Urothelium cell line (cell line): Measurements from ENCODE around the gene POLR1H.

ENCODE experiments used
- DNase-seq: peaks from one replicate; pipeline ENCODE4 v3.0.0; 2011; ENCODE audit warnings: low spot score, mixed read lengths
- FAIRE-seq: peaks from 2 replicates; lab custom pipeline; 2011; peaks lifted over from hg19 to GRCh38; lab: Jason Lieb, UNC

The POLR1H gene

DNA sequence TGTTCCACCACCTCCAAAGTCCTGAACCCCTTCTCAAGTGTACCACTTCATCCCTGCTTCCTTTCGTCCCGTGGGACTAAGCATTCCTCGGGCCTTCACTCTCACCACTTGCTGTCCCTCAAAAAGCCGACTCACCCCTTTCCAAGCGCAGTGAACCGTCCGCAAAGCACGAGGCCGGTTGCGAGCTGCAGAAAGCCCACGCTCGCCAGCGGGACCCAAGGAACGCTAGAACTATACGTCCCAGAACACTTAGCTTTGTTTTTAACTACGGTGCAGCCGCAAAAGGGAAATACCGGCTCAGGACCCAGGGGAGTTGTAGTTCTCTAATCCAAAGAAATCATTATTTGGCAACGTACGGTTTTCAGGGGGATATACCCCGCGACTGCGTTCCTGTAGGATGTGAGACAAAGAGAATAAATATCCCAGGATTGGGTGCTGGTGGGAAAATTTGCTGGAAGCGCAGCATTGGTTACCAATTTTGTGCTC lies 416 bp upstream of the POLR1H start:
- no peak for FAIRE-seq
- peak; percentile 18 for DNase-seq

DNA sequence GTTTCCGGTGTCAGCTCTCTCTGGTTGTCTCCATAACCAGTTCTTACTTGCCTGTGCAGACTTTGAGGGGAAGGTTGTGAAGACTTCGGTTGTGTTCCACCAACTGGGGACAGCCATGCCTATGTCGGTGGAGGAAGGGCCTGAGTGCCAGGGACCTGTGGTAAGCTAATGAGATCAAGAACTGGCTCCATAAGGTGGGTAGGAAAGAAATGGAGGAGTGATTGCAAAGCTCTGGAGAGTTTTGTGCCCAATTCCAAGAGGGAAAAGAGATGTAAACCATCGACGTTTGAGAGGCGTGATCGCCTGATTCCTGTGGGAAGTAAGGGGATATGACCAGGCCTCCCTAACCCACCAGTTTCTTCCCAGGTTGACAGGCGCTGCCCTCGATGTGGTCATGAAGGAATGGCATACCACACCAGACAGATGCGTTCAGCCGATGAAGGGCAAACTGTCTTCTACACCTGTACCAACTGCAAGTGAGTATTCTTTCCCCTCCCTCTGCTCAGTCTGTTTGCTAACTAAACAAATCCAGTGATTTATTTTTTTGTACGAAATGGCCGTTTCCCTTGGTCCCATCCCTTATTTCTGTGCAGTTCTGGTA lies 893 bp downstream of the POLR1H start:
- DNase-seq, result peak; percentile 13
- FAIRE-seq, result no peak

DNA sequence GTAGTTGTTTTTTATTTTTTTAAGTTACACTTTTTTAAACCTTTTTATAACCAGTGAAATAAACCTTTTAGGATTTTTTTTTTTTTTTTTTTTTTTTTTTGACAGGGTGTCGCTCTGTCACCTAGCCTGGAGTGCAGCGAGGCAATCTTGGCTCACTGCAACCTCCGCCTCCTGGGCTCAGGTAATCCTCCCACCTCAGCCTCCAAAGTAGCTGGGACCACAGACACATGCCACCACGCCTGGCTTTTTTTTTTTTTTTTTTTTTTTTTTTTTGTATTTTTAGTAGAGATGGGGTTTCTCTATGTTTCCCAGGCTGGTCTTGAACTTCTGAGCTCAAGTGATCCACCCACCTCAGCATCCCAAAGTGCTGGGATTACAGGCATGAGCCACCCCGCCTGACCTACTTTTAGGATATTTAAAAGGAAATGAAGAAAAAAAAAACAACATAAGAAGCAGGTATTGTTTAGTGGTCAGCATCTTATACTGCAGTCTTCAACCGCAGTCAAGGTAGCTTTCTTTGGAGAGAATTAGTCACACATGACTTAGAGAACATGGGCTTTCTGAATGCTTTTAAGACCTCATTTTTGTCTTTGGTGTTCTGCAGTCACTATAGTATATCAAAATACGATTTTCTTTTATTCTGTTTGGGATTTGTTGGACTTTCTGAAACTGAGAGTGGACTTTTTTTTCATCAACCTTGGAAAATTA lies 1.6 kb downstream of the POLR1H start:
- DNase-seq (no peak), FAIRE-seq (no peak)

DNA sequence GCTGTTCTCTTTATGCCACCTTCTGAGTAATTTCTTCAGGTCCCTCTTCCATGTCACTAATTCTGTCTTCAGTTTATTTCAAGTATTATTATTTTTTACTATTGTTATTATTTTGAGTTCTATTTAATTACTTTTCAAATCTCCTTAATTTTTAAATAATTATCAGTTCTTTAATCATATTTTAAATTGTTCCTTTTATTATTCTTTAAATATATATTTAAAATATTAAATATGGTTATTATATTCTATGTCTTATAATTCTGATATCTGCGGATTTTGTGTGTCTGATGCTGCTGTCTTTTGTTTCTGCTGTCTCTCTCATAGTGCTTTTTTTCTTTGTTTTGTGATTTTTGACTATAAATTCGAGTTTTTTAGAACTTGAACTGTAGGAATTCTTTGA lies 2.2 kb downstream of the POLR1H start:
- FAIRE-seq (no peak), DNase-seq (no peak)

DNA sequence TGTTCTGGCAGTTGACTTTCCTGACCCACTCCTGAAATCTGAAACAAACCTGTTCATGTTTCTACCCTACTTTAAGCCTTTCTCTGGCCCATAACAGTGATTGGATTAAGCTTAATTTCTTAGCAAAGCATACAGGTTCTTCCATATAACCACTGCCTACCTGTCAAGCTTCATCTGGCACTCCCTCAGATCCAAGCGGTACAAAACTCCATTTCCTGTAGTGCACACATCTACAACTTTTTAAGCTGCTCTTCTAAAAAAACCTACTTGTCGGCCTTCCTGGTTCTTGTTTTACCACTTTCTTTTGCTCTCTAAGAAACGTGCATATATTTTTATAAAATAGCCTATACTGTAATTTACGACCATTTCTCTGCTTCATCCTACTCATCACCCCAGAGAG lies 5.0 kb downstream of the POLR1H start:
- FAIRE-seq, result no peak
- DNase-seq, result no peak

DNA sequence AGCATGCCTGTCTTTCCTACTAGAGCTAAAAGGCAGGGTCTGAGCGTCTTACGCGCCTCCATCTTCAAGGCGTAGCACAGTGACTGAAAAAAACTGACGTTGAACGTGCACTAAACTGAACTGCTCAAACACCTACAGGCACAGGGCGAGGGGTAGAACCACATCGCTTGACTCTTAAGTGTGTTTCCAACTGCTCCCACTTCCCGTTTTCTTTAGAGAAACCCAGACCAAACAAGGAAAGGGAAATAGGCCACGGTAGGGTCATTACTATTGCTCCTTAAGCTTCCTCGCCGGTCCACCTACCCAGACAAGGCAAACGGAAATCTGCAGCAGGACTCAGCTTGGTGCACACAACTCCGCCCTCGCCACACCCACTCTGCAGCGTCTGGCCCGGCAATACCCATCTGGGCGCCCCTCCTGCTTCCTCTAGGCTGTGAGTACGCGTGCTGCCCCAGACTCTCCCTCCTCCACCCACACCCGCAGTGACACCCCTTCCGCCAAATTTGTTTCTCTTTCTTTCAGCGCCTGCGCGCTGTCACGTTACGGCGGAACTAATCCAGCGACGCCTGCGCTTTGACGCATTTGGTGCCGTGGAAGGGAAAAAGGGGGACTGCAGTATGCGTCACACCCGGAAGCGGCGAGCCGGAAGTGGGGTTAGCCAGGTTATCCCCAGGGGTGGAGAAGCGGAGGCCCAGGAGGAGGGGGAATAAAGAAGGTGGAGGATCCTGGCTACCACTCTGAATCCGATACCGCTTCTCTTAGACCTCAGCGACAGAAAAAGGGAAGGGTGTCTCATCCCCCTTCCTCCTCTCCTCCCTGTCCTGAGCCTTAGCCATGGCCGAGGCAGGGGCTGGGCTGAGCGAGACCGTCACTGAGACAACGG lies 5.8 kb downstream of the POLR1H start, which contains the start of gene PPP1R11:
PPP1R11 (plus strand) TSS at position 622 of the 883 bp plus-strand sequence; CDS start at position 835, 213 bp downstream.
- peak; percentile 68 for FAIRE-seq
- DNase-seq, result peak; percentile 98

DNA sequence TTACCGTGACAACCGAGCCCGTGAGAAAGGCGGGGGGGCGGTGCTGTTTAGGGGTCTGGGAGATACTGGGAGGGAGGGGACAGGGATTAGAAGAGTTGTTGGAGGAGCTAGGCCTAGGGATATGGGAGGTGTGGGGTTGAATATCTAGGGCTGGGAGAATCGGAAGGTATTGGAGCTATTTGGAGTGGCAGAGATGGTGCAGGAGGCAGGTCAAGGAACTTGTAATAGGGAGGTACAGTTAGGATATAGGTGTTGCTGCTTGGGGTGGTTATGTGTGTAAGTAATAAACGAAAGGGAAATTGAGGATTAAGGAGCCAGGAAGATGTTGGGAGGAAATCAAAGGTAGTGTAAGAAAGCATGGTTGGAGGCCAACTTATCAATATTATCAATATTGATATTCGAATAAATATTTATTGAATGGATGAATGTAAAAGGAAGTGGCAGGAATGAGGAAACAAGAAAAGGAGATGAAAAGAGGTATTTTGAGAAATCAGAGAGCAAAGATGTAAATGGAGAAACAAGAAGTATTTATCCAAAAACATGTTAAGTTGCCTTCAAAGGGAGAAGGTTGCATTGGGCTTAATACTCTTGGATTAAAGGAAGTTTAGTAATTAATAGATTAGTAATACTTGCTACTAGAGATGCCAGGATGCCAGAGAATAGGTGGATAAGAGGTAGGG lies 6.5 kb downstream of the POLR1H start:
- no peak for DNase-seq
- no peak for FAIRE-seq

DNA sequence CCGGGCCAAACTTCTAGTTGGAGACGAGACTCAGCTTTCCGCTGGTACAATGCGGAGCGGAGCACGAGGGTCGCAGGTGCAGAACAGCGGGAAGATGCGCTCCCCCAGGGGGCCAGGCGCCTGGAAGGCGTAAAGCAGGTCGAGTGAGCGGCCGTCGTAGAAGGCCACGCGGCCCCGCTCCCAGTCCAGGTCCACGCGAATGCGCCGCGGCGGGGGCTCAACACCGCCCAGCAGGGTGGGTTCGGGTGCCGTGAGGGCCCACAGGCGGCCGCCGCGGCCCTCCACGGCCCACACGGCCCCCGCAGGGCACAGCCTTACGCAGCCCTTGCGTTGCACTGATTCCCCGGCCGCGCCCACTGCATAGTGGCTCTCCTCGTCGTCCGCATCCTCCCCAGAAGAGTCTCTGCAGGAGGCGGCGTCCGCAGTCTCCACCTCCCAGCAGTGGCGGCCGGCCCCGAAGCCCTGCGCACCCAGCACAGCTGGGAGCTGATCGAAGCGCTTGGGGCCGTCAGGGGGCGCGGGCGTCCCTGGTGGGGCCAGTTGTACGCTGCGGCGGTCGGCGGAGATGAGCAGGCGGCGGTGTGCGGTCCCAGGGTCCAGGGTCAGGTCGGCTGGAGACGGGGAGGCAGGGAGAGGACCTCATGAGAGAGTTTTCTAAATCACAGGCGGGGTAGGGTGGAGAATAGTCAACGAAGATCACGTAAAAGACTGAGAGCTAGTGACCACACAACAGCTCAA lies 10.2 kb downstream of the POLR1H start:
- DNase-seq (no peak), FAIRE-seq (no peak)

DNA sequence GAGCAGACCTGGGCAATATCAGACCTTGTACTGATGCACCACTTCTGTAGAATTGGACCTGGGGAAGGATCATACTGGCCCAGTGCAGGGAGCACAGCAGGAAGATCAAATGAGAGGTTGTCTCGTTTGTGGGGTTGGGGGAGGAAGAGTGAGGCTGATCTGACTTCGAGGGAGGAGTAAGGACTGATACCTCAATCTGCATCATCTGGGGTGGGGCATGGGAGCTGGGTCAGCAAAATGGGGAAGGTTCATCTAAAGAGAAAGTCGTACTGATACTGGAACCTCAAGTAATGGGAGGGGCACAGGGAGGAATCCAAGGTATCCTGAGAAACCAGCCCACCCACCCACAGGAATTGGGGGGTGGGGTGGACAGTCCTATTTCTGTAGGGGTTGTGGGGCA lies 10.8 kb downstream of the POLR1H start:
- FAIRE-seq, result no peak
- no peak for DNase-seq

DNA sequence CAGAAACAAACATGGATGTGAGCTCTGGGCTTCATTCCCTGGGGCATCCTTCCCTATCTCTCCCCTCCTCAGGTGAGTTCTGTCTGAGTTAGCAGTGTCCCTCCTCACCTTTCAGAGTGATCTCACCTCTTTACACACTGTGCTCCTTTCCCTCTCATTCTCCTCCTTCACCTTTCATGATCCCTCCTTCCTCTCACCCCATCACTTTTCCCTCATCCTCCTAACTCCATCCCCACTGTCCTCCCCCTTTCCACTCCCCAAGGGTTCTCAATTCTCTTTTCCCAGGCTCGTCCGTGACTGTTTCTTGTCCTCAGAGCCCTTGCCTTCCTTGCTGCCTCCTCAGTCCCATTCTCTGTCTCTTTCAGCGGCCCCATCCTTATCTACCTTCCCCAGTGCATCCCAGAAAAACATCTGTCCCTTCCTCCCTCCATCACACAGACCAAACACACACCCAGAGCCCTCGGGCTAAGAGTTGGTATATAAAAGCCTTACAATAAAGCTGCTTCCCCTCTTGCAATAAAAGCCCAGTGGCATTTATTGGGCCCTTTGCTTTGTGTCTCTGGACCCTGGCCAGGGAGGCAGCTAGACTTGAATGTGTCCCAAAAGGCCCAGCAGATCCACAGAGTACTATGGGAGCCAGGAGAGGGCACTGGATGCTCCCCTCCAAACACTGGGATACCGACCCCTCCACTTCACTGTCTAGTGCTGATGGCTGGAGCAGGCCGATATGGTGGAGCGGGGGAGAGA lies 12.6 kb downstream of the POLR1H start:
- FAIRE-seq, result no peak

DNA sequence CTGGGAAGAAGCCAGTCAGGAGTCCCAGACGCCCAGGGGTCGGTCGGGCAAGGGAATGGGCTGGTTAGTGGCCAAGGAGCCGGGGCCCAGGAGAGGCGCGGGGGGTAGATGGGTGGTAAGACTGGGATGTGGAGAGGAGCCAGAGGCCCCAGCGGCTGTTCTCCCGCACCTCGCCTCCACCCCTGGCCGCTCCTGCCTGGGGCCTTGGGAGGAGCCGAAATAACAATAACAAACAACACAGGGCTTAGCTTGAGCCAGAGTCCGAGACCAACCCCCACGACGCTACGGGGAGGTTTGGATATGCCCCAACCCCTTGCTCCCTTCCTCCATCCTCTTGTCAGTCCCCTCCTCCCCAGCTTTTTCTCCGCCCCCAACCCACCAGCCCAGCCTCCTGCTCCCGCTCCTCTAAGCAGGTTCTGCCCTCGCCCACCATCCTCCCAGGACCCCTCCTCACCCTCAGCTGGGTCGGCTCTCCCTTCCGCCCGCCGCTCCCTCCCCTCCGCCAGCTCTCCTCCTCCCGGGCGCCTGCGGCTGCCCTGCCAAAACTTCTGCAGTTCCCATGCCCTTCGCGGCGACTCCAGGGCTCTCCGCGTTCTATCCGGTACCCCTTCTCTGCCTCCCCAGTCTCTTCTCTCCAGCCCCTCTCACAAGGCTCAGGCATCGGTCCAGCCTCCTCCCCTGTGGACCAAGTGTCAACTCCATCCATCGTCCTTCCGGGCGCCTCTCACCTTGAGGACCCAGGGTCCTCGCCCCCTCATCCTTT lies 13.4 kb downstream of the POLR1H start:
- FAIRE-seq, result no peak
- DNase-seq, result no peak

More for the DNA sequence above, 12.6 kb downstream of the POLR1H start:
- no peak for DNase-seq

DNA sequence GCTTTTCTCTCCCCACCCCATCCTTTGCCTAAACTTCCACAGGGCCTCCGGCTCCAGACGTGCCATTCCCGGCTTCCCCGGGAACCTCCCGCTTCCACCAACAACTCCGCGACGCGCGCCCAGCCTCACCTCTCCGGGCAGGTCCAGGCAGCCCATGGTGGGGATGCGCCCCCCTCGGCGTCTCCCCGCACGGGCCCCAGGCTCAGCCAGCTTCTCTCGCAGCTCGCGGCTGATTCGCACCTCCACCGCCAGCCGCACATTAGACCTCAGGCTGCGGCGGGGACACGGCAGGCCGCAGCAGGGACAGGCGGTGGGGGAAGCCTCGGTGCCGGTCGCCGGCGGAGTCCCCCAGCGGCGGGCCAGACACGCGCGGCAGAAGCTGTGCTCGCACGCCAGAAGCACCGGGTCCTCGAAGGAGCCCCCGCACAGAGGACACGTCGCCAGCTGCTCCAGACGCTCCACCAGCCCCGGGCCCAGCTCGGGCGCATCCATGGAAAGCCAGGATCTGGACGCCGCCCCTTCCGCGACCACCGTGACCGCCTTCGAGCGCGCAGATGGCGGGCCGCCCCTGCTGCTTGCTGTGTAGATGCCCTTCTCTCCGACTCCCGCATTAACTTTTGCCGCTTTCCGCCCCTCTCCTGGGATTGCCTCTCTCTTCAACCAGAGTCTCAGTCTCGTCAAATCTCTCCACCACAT lies 14.2 kb downstream of the POLR1H start, which contains the start of gene RNF39:
RNF39 (minus strand) TSS at position 676 of the 696 bp plus-strand sequence; CDS start at position 492, 184 bp downstream.
- FAIRE-seq (no peak), DNase-seq (no peak)

DNA sequence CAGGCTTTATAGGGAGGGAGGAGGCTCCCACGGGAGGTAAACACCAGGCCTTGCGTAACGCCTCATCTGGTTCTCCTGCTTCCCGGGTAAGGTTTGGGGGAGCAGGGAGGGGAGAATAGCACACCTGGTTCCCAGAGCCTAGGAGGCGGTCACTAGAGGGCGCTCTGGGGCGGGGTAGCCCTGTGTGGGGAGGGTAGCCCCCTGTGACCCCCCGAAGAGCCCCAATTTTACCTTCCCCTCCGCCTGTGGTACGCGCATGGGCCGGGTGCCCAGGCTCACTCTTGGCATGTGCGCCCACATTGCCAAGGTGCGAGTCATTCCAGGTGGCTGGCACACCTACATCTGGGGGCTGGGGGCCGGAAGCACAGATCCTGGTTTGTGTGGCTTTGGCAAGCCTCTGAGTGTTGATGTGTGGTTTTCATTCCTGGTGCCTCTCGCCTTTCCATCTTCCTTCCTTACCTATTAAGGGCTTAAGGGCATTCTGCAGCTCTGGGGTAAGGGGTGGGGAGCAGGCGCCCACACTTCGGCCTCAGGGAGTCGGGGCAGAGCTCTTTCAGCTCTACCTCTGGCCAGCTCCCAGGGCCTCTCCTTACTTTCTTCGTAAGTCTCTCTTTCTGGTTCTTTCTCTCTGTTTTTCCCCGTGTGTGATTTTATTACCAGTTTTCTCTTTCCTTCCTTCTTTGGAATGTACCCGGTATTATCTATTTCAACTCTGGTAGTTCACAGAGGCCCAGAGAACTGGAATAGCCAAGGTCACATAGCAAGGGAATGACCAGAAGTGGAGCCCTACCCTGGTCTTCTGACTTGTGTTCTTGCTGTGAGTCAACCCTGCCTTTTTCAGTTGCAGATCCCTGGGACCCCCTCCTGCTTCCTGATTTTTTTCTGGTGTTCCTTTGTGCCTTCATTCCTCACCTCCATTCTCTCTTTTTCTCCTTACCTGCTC lies 15.0 kb downstream of the POLR1H start:
- DNase-seq (peak; percentile 79), FAIRE-seq (no peak)

DNA sequence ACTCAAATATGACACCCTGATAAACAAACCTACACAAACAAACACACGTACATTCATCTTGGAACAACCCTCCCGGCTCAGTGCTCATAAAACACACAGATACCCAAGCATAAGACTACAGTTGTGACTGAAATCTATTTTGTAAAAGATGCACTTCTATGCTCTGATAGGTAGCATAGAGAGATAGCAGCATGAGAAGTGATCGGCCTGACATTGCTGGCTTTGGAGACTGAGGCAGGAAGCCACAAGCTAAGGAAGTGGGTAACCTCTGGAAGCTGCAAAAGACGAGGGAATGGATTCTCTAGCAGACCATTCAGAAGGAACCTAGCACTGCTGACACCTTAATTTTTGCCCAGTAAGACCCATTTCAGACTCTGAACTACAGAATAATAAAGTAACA lies 16.2 kb downstream of the POLR1H start:
- no peak for FAIRE-seq

DNA sequence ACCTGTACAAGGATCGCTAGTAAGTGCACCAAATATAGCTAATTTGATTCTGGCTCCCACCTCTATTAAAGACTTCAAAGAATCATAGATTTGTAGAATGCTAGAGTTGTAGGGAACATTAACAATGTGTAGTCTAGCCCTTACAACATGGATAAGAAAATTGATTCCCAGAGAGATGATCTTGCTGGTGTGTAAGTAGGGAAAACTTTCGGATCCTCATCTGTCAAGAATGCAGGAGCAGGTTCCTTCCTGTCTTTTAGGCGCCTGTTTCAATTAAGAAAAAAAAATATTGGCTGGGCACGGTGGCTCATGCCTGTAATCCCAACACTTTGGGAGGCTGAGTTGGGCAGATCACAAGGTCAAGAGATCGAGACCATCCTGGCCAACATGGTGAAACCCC lies 26.8 kb downstream of the POLR1H start:
- DNase-seq (no peak), FAIRE-seq (no peak)

More for the DNA sequence above, 16.2 kb downstream of the POLR1H start:
- no peak for DNase-seq

DNA sequence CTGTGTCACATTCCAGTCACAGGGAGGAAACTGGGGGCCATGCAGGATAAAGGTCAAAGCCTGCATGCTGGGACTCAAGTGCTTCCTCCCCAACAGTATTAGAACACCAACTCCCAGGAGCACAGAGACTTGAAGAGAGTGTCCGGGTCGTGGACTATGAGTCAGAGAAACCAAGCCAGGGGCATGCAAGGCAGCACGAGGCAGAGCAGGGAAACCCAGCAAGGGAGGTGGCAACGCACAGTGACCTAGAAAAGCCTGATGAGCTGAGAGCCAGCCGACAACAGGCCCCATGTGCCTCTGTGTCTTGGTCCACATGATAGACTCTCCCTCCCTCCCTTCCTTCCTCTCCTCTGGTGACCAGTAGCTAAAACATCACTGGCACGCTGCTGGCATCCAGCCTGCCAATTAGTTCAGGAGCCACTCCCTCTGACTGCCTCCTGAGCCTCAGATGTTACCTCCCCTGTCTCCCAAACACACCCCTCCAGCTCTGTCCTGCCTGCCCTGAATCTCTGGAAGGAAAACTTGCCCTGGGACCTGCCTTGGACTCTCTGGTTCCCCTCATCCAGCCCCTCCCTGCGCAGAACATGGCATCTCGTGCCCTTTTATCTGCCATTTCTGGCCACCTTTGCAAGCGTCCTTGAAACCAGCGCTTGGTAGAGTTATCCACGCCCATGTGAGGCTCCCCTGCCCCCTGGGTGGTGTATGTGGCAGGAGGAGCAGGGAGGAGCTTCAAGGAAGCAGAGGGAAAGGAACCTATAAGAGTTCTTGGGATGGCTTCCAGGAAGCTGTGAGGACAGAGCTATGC lies 30.7 kb downstream of the POLR1H start:
- DNase-seq, result peak; percentile 40
- FAIRE-seq, result no peak
